BE2C (cell line): ENCODE results near the gene GLS2.

ENCODE experiments used
- DNase-seq: peaks from one replicate; pipeline ENCODE4 v3.0.0-alpha.2; 2020
- H3K27me3 ChIP-seq: fragments of 250-450 bp; sonication (Bioruptor Pico); 2 replicates; pipeline ENCODE4 v1.5.1; 2020; ENCODE audit warnings: mild to moderate bottlenecking
- H3K36me3 ChIP-seq: fragments of 250-450 bp; sonication (Bioruptor Pico); 2 replicates; pipeline ENCODE4 v1.5.1; 2020; ENCODE audit warnings: mild to moderate bottlenecking
- H3K4me1 ChIP-seq: fragments of 250-450 bp; sonication (Bioruptor Pico); 2 replicates; pipeline ENCODE4 v1.5.1; 2020
- H3K4me3 ChIP-seq: 2 replicates; pipeline ENCODE4 v1.5.1; 2011; ENCODE audit warnings: low read depth, low read length
- H3K9me3 ChIP-seq: fragments of 250-450 bp; sonication (Bioruptor Pico); 2 replicates; pipeline ENCODE4 v1.5.1; 2020
- TF ChIP-seq, protein P1 (sequence below): IDR thresholded peaks from 2 replicates; pipeline ENCODE4 v1.5.1; 2012; ENCODE audit warnings: mild to moderate bottlenecking, low read depth, low read length

GLS2 gene

DNA sequence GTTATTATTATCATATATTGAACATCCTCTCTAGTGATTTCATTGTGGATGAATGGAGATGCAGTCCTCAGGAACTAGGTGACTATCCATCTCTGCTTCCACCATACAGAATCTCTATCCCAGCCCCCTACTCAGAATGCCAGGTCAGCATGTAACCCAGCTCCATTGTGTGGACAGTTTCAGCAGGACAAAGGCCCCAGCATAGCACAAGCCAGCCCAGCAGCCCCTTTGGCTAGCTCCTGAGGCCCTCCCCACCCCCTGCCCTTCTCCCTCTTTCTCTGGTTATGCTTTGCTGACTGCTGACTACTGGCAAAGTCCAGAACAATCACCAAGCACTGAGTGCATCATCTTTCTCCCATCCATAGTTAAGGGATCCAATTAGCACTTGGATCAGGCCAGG lies 25.4 kb downstream of the GLS2 start:
- no peaks in the 10 kb centered on the region for H3K27me3 ChIP-seq
- no peak overlapping the region for H3K4me3 ChIP-seq
- TF ChIP-seq, protein P1, sequence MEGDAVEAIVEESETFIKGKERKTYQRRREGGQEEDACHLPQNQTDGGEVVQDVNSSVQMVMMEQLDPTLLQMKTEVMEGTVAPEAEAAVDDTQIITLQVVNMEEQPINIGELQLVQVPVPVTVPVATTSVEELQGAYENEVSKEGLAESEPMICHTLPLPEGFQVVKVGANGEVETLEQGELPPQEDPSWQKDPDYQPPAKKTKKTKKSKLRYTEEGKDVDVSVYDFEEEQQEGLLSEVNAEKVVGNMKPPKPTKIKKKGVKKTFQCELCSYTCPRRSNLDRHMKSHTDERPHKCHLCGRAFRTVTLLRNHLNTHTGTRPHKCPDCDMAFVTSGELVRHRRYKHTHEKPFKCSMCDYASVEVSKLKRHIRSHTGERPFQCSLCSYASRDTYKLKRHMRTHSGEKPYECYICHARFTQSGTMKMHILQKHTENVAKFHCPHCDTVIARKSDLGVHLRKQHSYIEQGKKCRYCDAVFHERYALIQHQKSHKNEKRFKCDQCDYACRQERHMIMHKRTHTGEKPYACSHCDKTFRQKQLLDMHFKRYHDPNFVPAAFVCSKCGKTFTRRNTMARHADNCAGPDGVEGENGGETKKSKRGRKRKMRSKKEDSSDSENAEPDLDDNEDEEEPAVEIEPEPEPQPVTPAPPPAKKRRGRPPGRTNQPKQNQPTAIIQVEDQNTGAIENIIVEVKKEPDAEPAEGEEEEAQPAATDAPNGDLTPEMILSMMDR: no peak
- no peaks in the 10 kb centered on the region for H3K4me1 ChIP-seq
- H3K36me3 ChIP-seq: no peaks in the 10 kb centered on the region
- H3K9me3 ChIP-seq: no peaks in the 10 kb centered on the region
- DNase-seq: no peak

DNA sequence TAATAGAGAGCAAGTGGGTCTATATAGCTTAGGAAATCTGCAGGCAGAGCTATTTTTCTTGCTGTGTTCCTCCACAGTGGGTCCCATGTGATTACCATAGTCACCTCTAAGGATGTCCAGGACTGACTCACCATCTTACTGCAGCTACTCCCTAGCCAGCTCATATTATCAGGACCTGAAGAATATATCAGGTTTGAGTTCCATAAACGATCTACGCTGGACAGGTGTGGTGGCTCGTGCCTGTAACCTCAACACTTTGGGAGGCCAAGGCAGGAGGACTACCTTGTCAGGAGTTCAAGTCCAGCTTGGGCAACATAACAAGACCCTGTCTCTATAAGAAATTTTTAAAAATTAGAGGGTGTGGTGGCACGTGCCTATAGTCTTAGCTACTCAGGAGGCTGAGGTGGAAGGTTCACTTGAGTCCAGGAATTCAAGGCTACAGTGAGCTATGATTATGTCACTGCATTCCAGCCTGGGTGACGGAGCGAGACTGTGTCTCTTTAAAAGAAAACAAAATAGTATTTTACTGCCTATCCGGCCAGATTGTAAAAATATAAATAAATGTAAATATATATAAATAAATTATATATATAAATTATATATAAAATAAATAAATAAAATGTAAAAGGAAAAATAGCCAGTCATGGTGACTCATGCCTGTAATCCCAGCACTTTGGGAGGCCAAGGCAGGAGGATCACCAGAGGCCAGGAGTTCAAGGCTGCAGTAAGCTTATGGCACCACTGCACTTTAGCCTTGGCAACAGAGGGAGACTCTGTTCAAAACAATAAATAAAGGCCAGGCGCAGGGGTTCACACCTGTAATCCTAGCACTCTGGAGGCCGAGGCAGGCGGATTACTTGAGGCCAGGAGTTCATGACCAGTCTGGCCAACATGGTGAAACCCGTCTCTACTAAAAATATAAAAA lies 26.5 kb downstream of the GLS2 start:
- no peaks in the 10 kb centered on the region for H3K4me1 ChIP-seq
- TF ChIP-seq, protein P1: no peak
- H3K9me3 ChIP-seq: no peaks in the 10 kb centered on the region
- H3K36me3 ChIP-seq: no peaks in the 10 kb centered on the region
- no peak overlapping the region for H3K4me3 ChIP-seq
- no peak for DNase-seq
- no peaks in the 10 kb centered on the region for H3K27me3 ChIP-seq

DNA sequence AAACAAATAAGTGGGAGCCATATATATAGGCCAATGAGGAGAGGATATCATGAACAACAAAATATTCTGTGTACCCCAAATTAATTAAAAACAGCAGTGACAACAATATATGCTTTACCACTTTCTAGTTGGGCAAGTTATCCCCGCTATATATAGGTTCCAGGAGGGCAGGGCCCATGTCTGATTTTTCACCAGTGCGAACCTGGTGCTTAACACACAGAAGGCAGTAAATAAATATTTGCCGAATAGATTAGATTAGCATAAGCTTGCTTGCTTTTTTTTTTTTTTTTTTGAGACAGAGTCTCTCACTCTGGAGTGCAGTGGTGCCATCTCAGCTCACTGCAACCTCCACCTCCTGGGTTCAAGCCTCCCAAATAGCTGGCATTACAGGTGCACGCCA lies 30.1 kb downstream of the GLS2 start:
- no peaks in the 10 kb centered on the region for H3K27me3 ChIP-seq

DNA sequence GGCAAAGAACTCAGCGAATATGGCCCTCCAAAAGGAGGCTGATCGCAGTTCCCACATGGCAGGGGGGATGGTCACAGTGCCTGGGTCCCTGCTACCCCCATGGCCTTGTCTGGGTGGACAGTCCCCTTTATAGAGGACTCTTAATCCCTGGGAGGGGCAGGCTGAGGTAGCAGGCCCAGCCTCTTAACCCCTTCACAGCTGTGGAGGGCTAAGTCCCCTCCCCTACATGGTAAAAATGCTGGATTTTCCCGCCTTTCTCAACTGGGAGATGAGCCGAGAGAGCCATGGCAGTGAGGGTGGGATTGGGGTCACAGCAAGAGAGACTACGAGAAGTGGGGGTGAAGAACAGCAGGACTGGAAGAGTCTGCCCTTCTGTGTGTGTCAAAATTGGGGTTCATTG lies 33.4 kb downstream of the GLS2 start, which contains the start of gene MIP:
MIP (minus strand) TSS at position 101 of the 400 bp plus-strand sequence; CDS start at position 57, 44 bp downstream.
- Histone ChIP-seq H3K4me3 (no peak within 1 kb of the TSS), H3K36me3 (no peaks in the 10 kb centered on the region), H3K4me1 (no peaks in the 10 kb centered on the region; the same call in 1 of the 2 replicates), H3K9me3 (no peaks in the 10 kb centered on the region), H3K27me3 (no peaks in the 10 kb centered on the region)
- TF ChIP-seq, protein P1: no peak
- DNase-seq: no peak

More for the DNA sequence above, 30.1 kb downstream of the GLS2 start:
- Histone ChIP-seq H3K36me3 (no peaks in the 10 kb centered on the region), H3K9me3 (no peaks in the 10 kb centered on the region), H3K4me3 (no peak overlapping the region), H3K4me1 (no peaks in the 10 kb centered on the region)
- TF ChIP-seq, protein P1: no peak
- DNase-seq: no peak

DNA sequence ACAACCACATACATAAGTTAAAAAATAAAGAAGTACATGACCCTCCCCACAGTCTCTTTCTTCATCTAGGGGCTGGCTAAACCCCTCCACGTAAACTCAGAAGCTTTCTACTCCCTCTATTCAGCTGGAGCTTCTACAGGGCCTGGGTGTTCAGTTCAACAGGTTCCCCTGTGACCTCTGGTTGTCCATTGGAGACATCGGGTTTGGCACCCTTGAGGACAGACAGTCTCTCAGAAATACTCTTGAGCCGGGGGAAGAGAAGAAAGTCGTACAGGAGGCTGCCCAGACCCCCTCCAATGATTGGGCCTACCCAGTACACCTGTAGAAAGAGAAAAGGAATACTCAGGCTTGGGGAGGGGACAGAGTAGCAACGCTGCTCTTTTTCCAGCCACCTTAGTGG lies 36.8 kb downstream of the GLS2 start:
- H3K4me3 ChIP-seq: no peak overlapping the region
- H3K4me1 ChIP-seq: no peaks in the 10 kb centered on the region; the same call in 1 of the 2 replicates
- TF ChIP-seq, protein P1: no peak
- no peaks in the 10 kb centered on the region for H3K36me3 ChIP-seq
- H3K9me3 ChIP-seq: no peaks in the 10 kb centered on the region
- no peak for DNase-seq
- H3K27me3 ChIP-seq: no peaks in the 10 kb centered on the region

DNA sequence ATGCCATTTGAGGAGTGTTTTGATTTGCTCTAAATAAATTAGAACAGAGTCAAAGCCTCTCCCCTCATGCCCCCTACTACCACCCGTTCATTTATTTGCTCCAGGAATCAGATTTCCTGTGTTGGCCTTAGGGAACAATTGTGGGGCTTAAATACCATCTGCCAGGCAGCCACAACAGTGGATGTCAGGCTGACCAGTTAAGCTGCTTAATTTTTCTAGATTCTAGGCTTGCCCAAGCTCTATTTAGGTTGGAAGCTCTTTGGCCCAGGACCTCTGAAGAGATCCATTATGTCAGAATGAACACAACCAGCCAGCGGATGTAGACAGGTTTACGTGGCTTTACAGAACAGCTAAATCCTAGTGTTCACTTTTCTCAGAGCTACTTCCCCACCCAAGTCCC lies 37.7 kb downstream of the GLS2 start:
- no peaks in the 10 kb centered on the region for H3K27me3 ChIP-seq
- DNase-seq: no peak
- no peaks in the 10 kb centered on the region for H3K9me3 ChIP-seq
- H3K4me3 ChIP-seq: no peak overlapping the region
- no peaks in the 10 kb centered on the region; the same call in 1 of the 2 replicates for H3K4me1 ChIP-seq
- H3K36me3 ChIP-seq: no peaks in the 10 kb centered on the region
- TF ChIP-seq, protein P1: no peak
